Gastrocnemius medialis (tissue), 4 donors: ENCODE measurements around the gene SRP14. TPM values are rescaled to one million over a fixed set of nuclear protein-coding genes. Genes with fewer than 3 reads are reported as not detected.
A peak's percentile ranks its signal among the peaks of the same experiment; 100 is the strongest.
"Not testable (repeated sequence)": the region's sequence is repeated elsewhere in the genome, so short reads cannot be mapped to it uniquely, and the experiment has no call there.

Experiments used
- ATAC-seq, 2 donors: fragments of 150-250 bp; one replicate each; pipeline ENCODE4 v1.9.1; 2016
- DNase-seq, 2 donors: peaks; one replicate each; pipeline ENCODE4 v3.0.0-alpha.2; 2019
- H3K27ac ChIP-seq, 4 donors: fragments of 200-600 bp; sonication (generic); 1 replicate in 1 of 4; 2 replicates in 3 of 4; pipeline ENCODE4 v1.5.1; 2016 to 2018; ENCODE audit warnings: mild to moderate bottlenecking in 2 of 4, moderate library complexity in 1 of 4
- H3K27me3 ChIP-seq, 3 donors: fragments of 200-600 bp; sonication (generic) in 2 of 3; 1 replicate in 1 of 3; 2 replicates in 2 of 3; pipeline versions ENCODE4 v1.5.1 to v1.6.0; 2016 to 2019; ENCODE audit warnings: mild to moderate bottlenecking in 1 of 3, moderate library complexity in 1 of 3
- H3K36me3 ChIP-seq, 2 donors: fragments of 200-600 bp; sonication (generic) in 1 of 2; one replicate each; pipeline ENCODE4 v1.5.1; 2017 to 2018
- H3K4me1 ChIP-seq, 2 donors: fragments of 200-600 bp; sonication (generic) in 1 of 2; one replicate each; pipeline ENCODE4 v1.5.1; 2016 to 2017; ENCODE audit warnings: mild to moderate bottlenecking in 2 of 2
- H3K4me3 ChIP-seq, 4 donors: fragments of 200-600 bp; sonication (generic) in 3 of 4; 1 replicate in 1 of 4; 2 replicates in 3 of 4; pipeline ENCODE4 v1.5.1; 2016 to 2019; ENCODE audit warnings: mild to moderate bottlenecking in 2 of 4
- H3K9me3 ChIP-seq, 3 donors: fragments of 200-600 bp; sonication (generic) in 2 of 3; 1 replicate in 1 of 3; 2 replicates in 2 of 3; pipeline ENCODE4 v1.5.1; 2016 to 2019
- CTCF ChIP-seq, 5 experiments: fragments of 450-650 bp in 3 of 5; fragments of 200-600 bp in 2 of 5; sonication (generic) in 2 of 5; IDR thresholded peaks in 4 of 5; conservative IDR thresholded peaks in 1 of 5; 1 replicate in 4 of 5; 2 replicates in 1 of 5; pipeline ENCODE4 v1.5.1; 2016 to 2019; ENCODE audit warnings: antibody characterized with exemption in 5 of 5, mild to moderate bottlenecking in 3 of 5, moderate library complexity in 3 of 5
- POLR2A ChIP-seq, 2 donors: fragments of 450-650 bp; IDR thresholded peaks; one replicate each; pipeline ENCODE4 v1.6.1; 2017; ENCODE audit warnings: antibody characterized with exemption in 2 of 2, mild to moderate bottlenecking in 2 of 2, moderate library complexity in 2 of 2
- in situ Hi-C, 4 donors: fragments of 200-750 bp; cut with MboI; loops; one replicate each; pipeline versions ENCODE4 v1.15.0 to v1.8.0; 2017; ENCODE audit warnings: low sequenced_read_pairs in 4 of 4
- intact Hi-C: fragments of 100-400 bp; cut with DNase I; formaldehyde crosslinking; loops from one replicate; pipeline ENCODE4 v1.15.1; 2023; ENCODE audit warnings: low total_unique reads
- total RNA-seq, 4 donors: library from RNA; depleted of rRNA; stranded (reverse); fragments of >200 nt; gene quantifications; one replicate each; pipeline versions ENCODE4 v1.1.0 to v1.2.3, GENCODE V29; 2016

SRP14 gene
- total RNA-seq, 4 donors from 2014 or later, result 180 to 244 (median 208) TPM

- TF ChIP-seq CTCF (IDR thresholded peaks at IDR 0.05 in 4 of 5, conservative IDR thresholded peaks at IDR 0.05 in 1 of 5) (no peak), POLR2A (IDR thresholded peaks at IDR 0.05) (no peak)
- Histone ChIP-seq H3K27me3 (no peaks in the 10 kb centered on the region), H3K36me3 (peaks cover 0 to 69% of the 10 kb centered on the region in 2 donors), H3K27ac (peak overlapping the region in 3 of 4 donors; percentile 19 to 44 (median 37)), H3K9me3 (peaks cover 0 to 4% (median 0%) of the 10 kb centered on the region in 3 donors), H3K4me1 (peaks cover 6 to 15% of the 10 kb centered on the region in 2 donors), H3K4me3 (no peak overlapping the region)
- no peak for DNase-seq
- intact Hi-C loops, result no loop called here
- ATAC-seq, result peak; percentile 91 to 98
- in situ Hi-C loops, result no loop called here
These were observed 22.6 kb downstream of the SRP14 start for GRCh38 chr15:40016224-40016865.

GRCh38 chr15:40014390-40014789 lies 24.6 kb downstream of the SRP14 start:
- Histone ChIP-seq H3K9me3 (peaks cover 0 to 4% (median 0%) of the 10 kb centered on the region in 3 donors), H3K4me1 (peaks cover 6 to 15% of the 10 kb centered on the region in 2 donors), H3K4me3 (no peak overlapping the region), H3K27ac (no peak overlapping the region), H3K36me3 (peaks cover 0 to 60% of the 10 kb centered on the region in 2 donors), H3K27me3 (no peaks in the 10 kb centered on the region)
- intact Hi-C loops (no loop called here), in situ Hi-C loops (no loop called here)
- ATAC-seq (no peak), DNase-seq (no peak)
- TF ChIP-seq POLR2A (IDR thresholded peaks at IDR 0.05) (no peak), CTCF (IDR thresholded peaks at IDR 0.05 in 4 of 5, conservative IDR thresholded peaks at IDR 0.05 in 1 of 5) (no peak)

GRCh38 chr15:40013372-40013771 lies 25.6 kb downstream of the SRP14 start:
- H3K9me3 ChIP-seq, H3K4me3 ChIP-seq, in situ Hi-C loops, H3K27me3 ChIP-seq, DNase-seq, H3K27ac ChIP-seq, intact Hi-C loops, ATAC-seq: not testable (repeated sequence)
- Histone ChIP-seq H3K36me3 (peaks cover 0 to 54% of the 10 kb centered on the region in 2 donors), H3K4me1 (peaks cover 6 to 15% of the 10 kb centered on the region in 2 donors)

- H3K27ac ChIP-seq, result peak overlapping the region in 1 of 4 donors; percentile 49
- ATAC-seq (no peak), DNase-seq (no peak)
- TF ChIP-seq CTCF (IDR thresholded peaks at IDR 0.05 in 4 of 5, conservative IDR thresholded peaks at IDR 0.05 in 1 of 5) (no peak), POLR2A (IDR thresholded peaks at IDR 0.05) (no peak)
- intact Hi-C loops, result no loop called here
- H3K27me3 ChIP-seq, result no peaks in the 10 kb centered on the region
- in situ Hi-C loops, result no loop called here
- no peak overlapping the region for H3K4me3 ChIP-seq
- H3K36me3 ChIP-seq, result peaks cover 0 to 65% of the 10 kb centered on the region in 2 donors
- H3K9me3 ChIP-seq, result peaks cover 0 to 4% (median 0%) of the 10 kb centered on the region in 3 donors
- peaks cover 6 to 7% of the 10 kb centered on the region in 2 donors for H3K4me1 ChIP-seq
These were observed 27.7 kb downstream of the SRP14 start for GRCh38 chr15:40011303-40011702.

GRCh38 chr15:40010686-40011085 lies 28.3 kb downstream of the SRP14 start:
- intact Hi-C loops (no loop called here), in situ Hi-C loops (no loop called here)
- Histone ChIP-seq H3K27me3 (no peaks in the 10 kb centered on the region), H3K4me1 (peaks cover 0 to 1% of the 10 kb centered on the region in 2 donors), H3K9me3 (peaks cover 0 to 4% (median 0%) of the 10 kb centered on the region in 3 donors), H3K4me3 (no peak overlapping the region), H3K27ac (peak overlapping the region in 3 of 4 donors; percentile 6 to 49 (median 31)), H3K36me3 (peaks cover 0 to 71% of the 10 kb centered on the region in 2 donors)
- TF ChIP-seq POLR2A (IDR thresholded peaks at IDR 0.05) (no peak), CTCF (IDR thresholded peaks at IDR 0.05 in 4 of 5, conservative IDR thresholded peaks at IDR 0.05 in 1 of 5) (no peak)
- DNase-seq (peak; percentile 15 to 82), ATAC-seq (peak; percentile 70 to 98)
